ENCODE data around the gene TGM2.

TGM2 gene

GRCh38 chr20:38132910-38133501 is 32.1 kb downstream of the TGM2 start:
- no peak for DNase-seq (ENCODE audit: low spot score)

- no peak for DNase-seq (ENCODE audit: low spot score)
These were observed 32.7 kb downstream of the TGM2 start for GRCh38 chr20:38132156-38132909.

- DNase-seq (ENCODE audit: low spot score) = no peak
These were observed 33.4 kb downstream of the TGM2 start for GRCh38 chr20:38131588-38132121.

- no peak for DNase-seq (ENCODE audit: low spot score)
These were observed 34.1 kb downstream of the TGM2 start for GRCh38 chr20:38130687-38131587.

- DNase-seq (ENCODE audit: low spot score) = no peak
These were observed 35.0 kb downstream of the TGM2 start for GRCh38 chr20:38129893-38130609.

- DNase-seq (ENCODE audit: low spot score) = no peak
These were observed 35.7 kb downstream of the TGM2 start for GRCh38 chr20:38129248-38129865.

GRCh38 chr20:38128691-38129090 is 36.4 kb downstream of the TGM2 start:
- no peak for DNase-seq (ENCODE audit: low spot score)

GRCh38 chr20:38127920-38128528 is 37.0 kb downstream of the TGM2 start:
- DNase-seq (ENCODE audit: low spot score) = no peak

- no peak for DNase-seq (ENCODE audit: low spot score)
These were observed 38.0 kb downstream of the TGM2 start for GRCh38 chr20:38126932-38127621.

- DNase-seq (ENCODE audit: low spot score) = no peak
These were observed 38.7 kb downstream of the TGM2 start for GRCh38 chr20:38126146-38126921.

- DNase-seq (ENCODE audit: low spot score) = no peak
These were observed 39.7 kb downstream of the TGM2 start for GRCh38 chr20:38125157-38126056.

GRCh38 chr20:38123021-38123587 is 42.0 kb downstream of the TGM2 start:
- no peak for DNase-seq (ENCODE audit: low spot score)

- DNase-seq (ENCODE audit: low spot score) = no peak
These were observed 43.3 kb downstream of the TGM2 start for GRCh38 chr20:38121741-38122140.

GRCh38 chr20:38120625-38120988 is 44.5 kb downstream of the TGM2 start:
- no peak for DNase-seq (ENCODE audit: low spot score)

- no peak for DNase-seq (ENCODE audit: low spot score)
These were observed 45.6 kb downstream of the TGM2 start for GRCh38 chr20:38119446-38119845.

GRCh38 chr20:38117635-38118034 is 47.4 kb downstream of the TGM2 start:
- no peak for DNase-seq (ENCODE audit: low spot score)

GRCh38 chr20:38117205-38117604 is 47.9 kb downstream of the TGM2 start:
- no peak for DNase-seq (ENCODE audit: low spot score)
